Chondrocyte (in vitro differentiated cells): ENCODE measurements around the gene RPL18. TPM values are rescaled to one million over a fixed set of nuclear protein-coding genes. Genes with fewer than 3 reads are reported as not detected.

Experiments
- DNase-seq: peaks from one replicate; pipeline ENCODE4 v3.0.0; 2021; ENCODE audit warnings: mixed read lengths, low spot score
- H3K27ac Mint-ChIP-seq: one replicate; pipeline ENCODE4 v1.8.0; 2021; ENCODE audit warnings: mild to moderate bottlenecking, moderate library complexity, mixed read lengths; ENCODE audit not compliant: unreplicated experiment
- H3K27me3 Mint-ChIP-seq: 2 replicates; pipeline ENCODE4 v1.8.0; 2021; ENCODE audit warnings: low read depth, mixed read lengths
- H3K36me3 Mint-ChIP-seq: 2 replicates; pipeline ENCODE4 v1.8.0; 2021; ENCODE audit warnings: low read depth, mixed read lengths
- H3K4me1 Mint-ChIP-seq: 2 replicates; pipeline ENCODE4 v1.8.0; 2021; ENCODE audit warnings: low read depth, mild to moderate bottlenecking, mixed read lengths
- H3K4me3 Mint-ChIP-seq: one replicate; pipeline ENCODE4 v1.8.0; 2021; ENCODE audit warnings: mild to moderate bottlenecking, moderate library complexity, mixed read lengths; ENCODE audit not compliant: unreplicated experiment
- H3K9me3 Mint-ChIP-seq: 2 replicates; pipeline ENCODE4 v1.8.0; 2021; ENCODE audit warnings: low read depth, mixed read lengths
- total RNA-seq: library from RNA; stranded (reverse); gene quantifications from 3 replicates; pipeline ENCODE4 v1.2.1, GENCODE V29; 2021
- TF ChIP-seq, protein P1 (sequence below): fragments of 200-600 bp; sonication (generic); IDR thresholded peaks from 2 replicates; pipeline ENCODE4 v1.5.0; 2021; ENCODE audit warnings: antibody characterized with exemption, mild to moderate bottlenecking, moderate library complexity

RPL18 gene
- total RNA-seq, 1 donor from 2014 or later = 753 TPM

DNA sequence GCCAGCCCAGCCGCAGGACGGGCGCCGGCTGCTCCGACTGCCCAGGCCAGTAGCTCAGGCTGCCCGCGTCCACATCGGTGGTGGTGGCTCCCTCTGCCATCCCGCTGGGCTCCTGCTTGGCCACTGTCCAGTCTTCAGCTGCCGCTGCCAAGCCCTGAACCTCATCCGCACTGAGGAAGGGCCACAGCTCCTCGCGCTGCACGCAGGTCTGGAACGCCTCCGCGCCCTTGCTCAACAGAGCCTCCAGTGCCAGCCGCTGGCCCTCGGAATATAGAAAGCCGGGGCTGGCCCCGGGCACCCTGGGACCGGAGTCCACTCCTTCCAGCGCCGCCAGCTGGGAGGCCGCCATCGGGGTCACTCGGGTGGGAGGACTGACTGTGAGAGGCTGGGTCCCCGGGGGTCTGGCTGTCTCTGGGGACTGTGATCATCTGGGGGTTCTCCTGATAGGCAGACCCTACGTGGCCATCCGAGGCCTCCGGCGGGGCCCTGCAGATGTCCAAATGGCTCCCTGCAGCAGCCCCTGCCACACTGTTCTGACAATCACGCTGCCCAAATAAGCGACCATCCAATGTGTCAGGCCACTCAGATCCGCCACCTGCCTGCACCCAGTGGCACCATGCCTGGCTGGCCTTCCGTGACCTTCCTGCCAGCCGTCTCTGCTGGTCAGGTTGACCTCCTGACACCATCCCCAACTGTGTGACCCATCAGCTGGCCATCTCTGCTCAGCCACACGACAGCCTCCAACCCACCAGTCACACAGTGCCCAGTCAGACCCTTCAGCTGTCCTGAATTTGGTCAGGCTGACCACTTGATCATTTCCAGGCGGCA, 5.7 kb downstream of the RPL18 start:
- H3K27ac Mint-ChIP-seq = peak overlapping the region; percentile 46
- TF ChIP-seq, protein P1, sequence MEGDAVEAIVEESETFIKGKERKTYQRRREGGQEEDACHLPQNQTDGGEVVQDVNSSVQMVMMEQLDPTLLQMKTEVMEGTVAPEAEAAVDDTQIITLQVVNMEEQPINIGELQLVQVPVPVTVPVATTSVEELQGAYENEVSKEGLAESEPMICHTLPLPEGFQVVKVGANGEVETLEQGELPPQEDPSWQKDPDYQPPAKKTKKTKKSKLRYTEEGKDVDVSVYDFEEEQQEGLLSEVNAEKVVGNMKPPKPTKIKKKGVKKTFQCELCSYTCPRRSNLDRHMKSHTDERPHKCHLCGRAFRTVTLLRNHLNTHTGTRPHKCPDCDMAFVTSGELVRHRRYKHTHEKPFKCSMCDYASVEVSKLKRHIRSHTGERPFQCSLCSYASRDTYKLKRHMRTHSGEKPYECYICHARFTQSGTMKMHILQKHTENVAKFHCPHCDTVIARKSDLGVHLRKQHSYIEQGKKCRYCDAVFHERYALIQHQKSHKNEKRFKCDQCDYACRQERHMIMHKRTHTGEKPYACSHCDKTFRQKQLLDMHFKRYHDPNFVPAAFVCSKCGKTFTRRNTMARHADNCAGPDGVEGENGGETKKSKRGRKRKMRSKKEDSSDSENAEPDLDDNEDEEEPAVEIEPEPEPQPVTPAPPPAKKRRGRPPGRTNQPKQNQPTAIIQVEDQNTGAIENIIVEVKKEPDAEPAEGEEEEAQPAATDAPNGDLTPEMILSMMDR = no peak
- H3K4me3 Mint-ChIP-seq = no peak overlapping the region
- DNase-seq = no peak
- H3K4me1 Mint-ChIP-seq = peaks cover 22% of the 10 kb centered on the region
- H3K36me3 Mint-ChIP-seq = peaks cover 13% of the 10 kb centered on the region
- no peaks in the 10 kb centered on the region for H3K9me3 Mint-ChIP-seq
- H3K27me3 Mint-ChIP-seq = no peaks in the 10 kb centered on the region

GRCh38 chr19:48611872-48612271, 7.1 kb downstream of the RPL18 start:
- no peaks in the 10 kb centered on the region for H3K27me3 Mint-ChIP-seq
- peaks cover 10% of the 10 kb centered on the region for H3K36me3 Mint-ChIP-seq
- DNase-seq = no peak
- H3K9me3 Mint-ChIP-seq = no peaks in the 10 kb centered on the region
- H3K4me3 Mint-ChIP-seq = no peak overlapping the region
- TF ChIP-seq, protein P1 = no peak
- H3K4me1 Mint-ChIP-seq = peaks cover 8% of the 10 kb centered on the region
- no peak overlapping the region for H3K27ac Mint-ChIP-seq

DNA sequence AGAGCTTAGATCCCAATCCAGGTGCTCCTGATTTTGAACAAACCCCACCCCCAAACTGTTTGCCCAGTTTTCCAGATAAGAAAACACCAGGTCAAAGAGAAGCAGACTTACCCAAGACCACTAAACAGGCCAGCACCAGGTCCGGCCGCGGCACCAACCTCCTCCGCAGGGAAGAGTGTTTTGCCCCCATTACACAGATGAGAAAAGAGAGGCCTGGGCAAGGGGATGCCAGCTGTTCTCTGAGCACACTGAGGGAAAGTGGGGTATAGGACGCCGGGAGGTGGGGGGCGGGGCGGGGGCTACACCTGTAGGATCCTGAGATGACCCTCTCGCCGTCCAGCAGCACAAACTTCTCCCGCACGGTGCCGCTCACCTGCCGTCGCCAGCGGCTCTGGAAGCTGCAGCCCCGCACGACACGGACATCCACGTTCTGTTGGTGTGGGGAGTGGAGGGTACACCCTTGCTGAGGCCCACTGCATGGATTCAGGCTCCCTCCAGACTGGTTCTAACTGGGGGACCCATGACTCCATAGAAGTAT, 9.3 kb downstream of the RPL18 start:
- DNase-seq = no peak
- TF ChIP-seq, protein P1 = no peak
- Mint-ChIP-seq H3K36me3 (no peaks in the 10 kb centered on the region), H3K4me3 (no peak overlapping the region), H3K9me3 (no peaks in the 10 kb centered on the region), H3K27ac (no peak overlapping the region), H3K4me1 (no peaks in the 10 kb centered on the region), H3K27me3 (no peaks in the 10 kb centered on the region)

DNA sequence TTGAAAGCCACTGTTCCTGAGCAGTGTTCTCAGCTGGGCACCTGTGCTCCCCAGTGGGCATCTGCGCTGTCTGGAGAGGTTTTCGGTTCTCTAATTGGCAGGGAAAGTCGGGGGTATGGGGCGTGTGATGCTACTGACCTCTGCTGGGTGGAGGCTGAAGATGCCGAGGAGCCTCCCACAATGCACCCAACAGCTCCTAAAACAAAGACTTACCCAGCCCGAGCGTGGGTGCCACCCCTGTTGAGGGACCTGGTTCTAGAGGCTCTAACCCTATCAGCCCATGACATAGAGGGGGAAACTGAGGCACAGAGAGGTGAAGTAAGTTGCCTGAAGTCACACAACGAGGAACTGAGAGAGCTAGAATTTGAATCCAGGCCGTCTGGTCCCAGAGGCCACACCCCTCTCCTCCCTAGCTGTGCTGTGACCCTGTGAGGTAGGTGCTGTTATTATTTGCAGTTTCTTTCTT, 10.1 kb downstream of the RPL18 start:
- Mint-ChIP-seq H3K4me3 (no peak overlapping the region), H3K27ac (no peak overlapping the region), H3K27me3 (no peaks in the 10 kb centered on the region), H3K4me1 (no peaks in the 10 kb centered on the region), H3K9me3 (no peaks in the 10 kb centered on the region), H3K36me3 (no peaks in the 10 kb centered on the region)
- TF ChIP-seq, protein P1 = peak; percentile 72
- no peak for DNase-seq

- DNase-seq = no peak
- Mint-ChIP-seq H3K27me3 (no peaks in the 10 kb centered on the region), H3K36me3 (no peaks in the 10 kb centered on the region), H3K4me1 (no peaks in the 10 kb centered on the region), H3K27ac (no peak overlapping the region), H3K4me3 (no peak overlapping the region), H3K9me3 (no peaks in the 10 kb centered on the region)
- TF ChIP-seq, protein P1 = no peak
These were observed 11.6 kb downstream of the RPL18 start for GRCh38 chr19:48607359-48607755.
